Thyroid gland (tissue), 4 donors: ENCODE results near the gene ADAMTS6.

Experiments used
- CTCF ChIP-seq, 6 experiments: fragments of 200-600 bp in 3 of 6; fragments of 450-650 bp in 3 of 6; sonication (generic) in 3 of 6; IDR thresholded peaks; one replicate each; pipeline ENCODE4 v1.5.1; 2016 to 2019; ENCODE audit warnings: antibody characterized with exemption in 6 of 6, mild to moderate bottlenecking in 2 of 6, inconsistent platforms in 1 of 6, moderate library complexity in 1 of 6
- POLR2A ChIP-seq, 2 donors: fragments of 450-650 bp; IDR thresholded peaks; one replicate each; pipeline ENCODE4 v1.6.1; 2017; ENCODE audit warnings: antibody characterized with exemption in 2 of 2, mild to moderate bottlenecking in 2 of 2, moderate library complexity in 1 of 2

GRCh38 chr5:65104831-65105230 is 376.9 kb downstream of the ADAMTS6 start:
- no peak for TF ChIP-seq CTCF (IDR thresholded peaks at IDR 0.05)
- TF ChIP-seq POLR2A (IDR thresholded peaks at IDR 0.05), result no peak
